ENCODE data around the gene ARL6IP4.
"Not testable (repeated sequence)": the region's sequence is repeated elsewhere in the genome, so short reads cannot be mapped to it uniquely, and the experiment has no call there.

The ARL6IP4 gene

DNA sequence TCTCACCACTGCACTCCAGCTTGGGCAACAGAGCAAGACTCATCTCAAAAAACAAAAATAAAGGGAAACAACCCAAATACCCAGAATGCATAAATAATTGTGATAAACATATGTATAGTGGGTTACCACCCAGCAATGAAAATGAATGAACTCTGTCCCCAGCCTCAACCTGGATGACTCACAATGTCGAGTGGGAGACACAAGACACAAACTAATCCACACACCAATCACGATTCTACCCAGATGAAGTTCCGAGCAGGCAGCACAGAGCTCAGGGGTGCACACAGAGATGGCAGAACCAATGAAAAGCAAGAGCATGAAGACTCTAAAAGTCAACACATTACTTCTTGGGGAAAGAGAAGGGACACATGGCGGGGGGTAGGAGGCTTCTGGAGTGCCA, 41.4 kb upstream of the ARL6IP4 start:
- DNase-seq (ENCODE audit: low read depth) = no peak
- TF ChIP-seq POLR2A (IDR thresholded peaks at IDR 0.05; ENCODE audit: extremely low read depth, insufficient read length) = no peak
- TF ChIP-seq MYC (IDR thresholded peaks at IDR 0.05; ENCODE audit: low read depth, low read length) = no peak
- TF ChIP-seq, protein P1, sequence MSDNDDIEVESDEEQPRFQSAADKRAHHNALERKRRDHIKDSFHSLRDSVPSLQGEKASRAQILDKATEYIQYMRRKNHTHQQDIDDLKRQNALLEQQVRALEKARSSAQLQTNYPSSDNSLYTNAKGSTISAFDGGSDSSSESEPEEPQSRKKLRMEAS (IDR thresholded peaks at IDR 0.05; ENCODE audit: low read depth, low read length) = no peak
- TF ChIP-seq CTCF (IDR thresholded peaks at IDR 0.05; ENCODE audit: low read depth, low read length) = no peak

GRCh38 chr12:122941351-122941750, 39.1 kb upstream of the ARL6IP4 start:
- H3K4me3 ChIP-seq (ENCODE audit: low read depth, low read length); DNase-seq (ENCODE audit: low read depth): not testable (repeated sequence)

More for the DNA sequence above, 41.4 kb upstream of the ARL6IP4 start:
- H3K4me3 ChIP-seq (ENCODE audit: low read depth, low read length) = no peak overlapping the region

- DNase-seq (ENCODE audit: low read depth) = no peak
- TF ChIP-seq, protein P1 (IDR thresholded peaks at IDR 0.05; ENCODE audit: low read depth, low read length) = no peak
- no peak for TF ChIP-seq CTCF (IDR thresholded peaks at IDR 0.05; ENCODE audit: low read depth, low read length)
- TF ChIP-seq POLR2A (IDR thresholded peaks at IDR 0.05; ENCODE audit: extremely low read depth, insufficient read length) = no peak
- no peak for TF ChIP-seq MYC (IDR thresholded peaks at IDR 0.05; ENCODE audit: low read depth, low read length)
Observed at GRCh38 chr12:122942637-122943036, 37.8 kb upstream of the ARL6IP4 start.

DNA sequence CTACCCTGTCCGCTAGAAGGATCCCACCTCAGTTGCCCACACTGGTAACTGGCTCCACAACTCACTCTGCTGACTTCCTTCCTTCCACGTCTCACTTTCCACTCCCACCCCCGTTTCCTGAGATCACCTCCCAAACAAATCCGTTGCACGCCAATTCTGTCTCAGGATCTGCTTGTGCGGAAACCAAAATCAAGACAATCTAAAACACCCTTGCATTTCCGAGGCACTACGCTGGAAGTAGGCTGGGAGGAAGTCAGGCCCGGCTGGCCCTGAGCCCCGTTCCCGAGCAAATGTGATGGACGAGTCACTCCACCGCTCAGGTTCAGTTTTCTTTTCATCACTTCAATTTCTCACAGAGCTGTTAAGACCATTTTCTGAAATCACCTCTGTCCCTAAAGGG, 37.3 kb upstream of the ARL6IP4 start:
- TF ChIP-seq, protein P1 (IDR thresholded peaks at IDR 0.05; ENCODE audit: low read depth, low read length) = no peak
- no peak for TF ChIP-seq POLR2A (IDR thresholded peaks at IDR 0.05; ENCODE audit: extremely low read depth, insufficient read length)
- TF ChIP-seq MYC (IDR thresholded peaks at IDR 0.05; ENCODE audit: low read depth, low read length) = no peak
- no peak for TF ChIP-seq CTCF (IDR thresholded peaks at IDR 0.05; ENCODE audit: low read depth, low read length)
- H3K4me3 ChIP-seq (ENCODE audit: low read depth, low read length) = no peak overlapping the region
- DNase-seq (ENCODE audit: low read depth) = no peak

More at GRCh38 chr12:122942637-122943036, 37.8 kb upstream of the ARL6IP4 start:
- no peak overlapping the region for H3K4me3 ChIP-seq (ENCODE audit: low read depth, low read length)

- H3K4me3 ChIP-seq (ENCODE audit: low read depth, low read length) = no peak overlapping the region
- no peak for DNase-seq (ENCODE audit: low read depth)
- TF ChIP-seq POLR2A (IDR thresholded peaks at IDR 0.05; ENCODE audit: extremely low read depth, insufficient read length) = no peak
Observed at GRCh38 chr12:122944605-122945592, 35.6 kb upstream of the ARL6IP4 start.

GRCh38 chr12:122946690-122947341, 33.7 kb upstream of the ARL6IP4 start:
- H3K4me3 ChIP-seq (ENCODE audit: low read depth, low read length) = no peak overlapping the region
- peak; percentile 94 for DNase-seq (ENCODE audit: low read depth)
- TF ChIP-seq CTCF (IDR thresholded peaks at IDR 0.05; ENCODE audit: low read depth, low read length) = peak; percentile 55
- TF ChIP-seq, protein P1 (IDR thresholded peaks at IDR 0.05; ENCODE audit: low read depth, low read length) = peak; percentile 97
- TF ChIP-seq POLR2A (IDR thresholded peaks at IDR 0.05; ENCODE audit: extremely low read depth, insufficient read length) = no peak
- peak; percentile 89 for TF ChIP-seq MYC (IDR thresholded peaks at IDR 0.05; ENCODE audit: low read depth, low read length)

All from NB4 (cell line).